Measurements from ENCODE around the gene XPNPEP3.

The XPNPEP3 gene

DNA sequence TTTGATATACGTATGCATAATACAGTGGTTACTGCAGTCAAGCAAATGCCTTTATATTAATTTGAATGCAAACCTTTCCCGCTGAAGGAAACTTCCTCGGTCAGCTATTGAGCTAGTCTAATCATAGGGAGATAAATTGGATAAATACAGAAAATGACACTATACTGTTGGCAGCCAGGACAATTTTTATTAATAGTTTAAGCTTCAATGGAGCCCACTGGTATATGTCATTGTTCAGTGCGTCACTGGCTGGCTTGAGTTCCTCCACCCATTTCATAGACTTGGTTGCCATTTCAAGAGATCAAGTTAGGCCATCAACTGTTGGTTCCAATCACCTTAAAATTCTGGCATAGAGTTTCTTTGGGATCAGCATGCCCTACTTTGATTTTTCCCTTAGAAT lies 37.5 kb downstream of the XPNPEP3 start:
- Histone ChIP-seq H3K27me3 (ENCODE audit: insufficient read depth, low read depth) (no peaks in the 10 kb centered on the region), H3K27ac (no peak overlapping the region), H3K9ac (no peak overlapping the region), H3K79me2 (ENCODE audit: insufficient read depth, low read depth) (no peaks in the 10 kb centered on the region), H3K4me2 (no peak overlapping the region), H3K4me3 (IDR thresholded peaks at IDR 0.05; ENCODE audit: insufficient read depth, low read depth, low read length) (no peak overlapping the region), H3K4me1 (ENCODE audit: low read depth, poor library complexity, severe bottlenecking) (peaks cover 11% of the 10 kb centered on the region), H2AFZ (ENCODE audit: low read depth) (no peak overlapping the region), H3K36me3 (ENCODE audit: insufficient read depth) (no peaks in the 10 kb centered on the region), H4K20me1 (ENCODE audit: insufficient read depth) (no peaks in the 10 kb centered on the region)
- TF ChIP-seq, protein P1, sequence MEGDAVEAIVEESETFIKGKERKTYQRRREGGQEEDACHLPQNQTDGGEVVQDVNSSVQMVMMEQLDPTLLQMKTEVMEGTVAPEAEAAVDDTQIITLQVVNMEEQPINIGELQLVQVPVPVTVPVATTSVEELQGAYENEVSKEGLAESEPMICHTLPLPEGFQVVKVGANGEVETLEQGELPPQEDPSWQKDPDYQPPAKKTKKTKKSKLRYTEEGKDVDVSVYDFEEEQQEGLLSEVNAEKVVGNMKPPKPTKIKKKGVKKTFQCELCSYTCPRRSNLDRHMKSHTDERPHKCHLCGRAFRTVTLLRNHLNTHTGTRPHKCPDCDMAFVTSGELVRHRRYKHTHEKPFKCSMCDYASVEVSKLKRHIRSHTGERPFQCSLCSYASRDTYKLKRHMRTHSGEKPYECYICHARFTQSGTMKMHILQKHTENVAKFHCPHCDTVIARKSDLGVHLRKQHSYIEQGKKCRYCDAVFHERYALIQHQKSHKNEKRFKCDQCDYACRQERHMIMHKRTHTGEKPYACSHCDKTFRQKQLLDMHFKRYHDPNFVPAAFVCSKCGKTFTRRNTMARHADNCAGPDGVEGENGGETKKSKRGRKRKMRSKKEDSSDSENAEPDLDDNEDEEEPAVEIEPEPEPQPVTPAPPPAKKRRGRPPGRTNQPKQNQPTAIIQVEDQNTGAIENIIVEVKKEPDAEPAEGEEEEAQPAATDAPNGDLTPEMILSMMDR (conservative IDR thresholded peaks at IDR 0.05; ENCODE audit: low read depth, low read length) = no peak

DNA sequence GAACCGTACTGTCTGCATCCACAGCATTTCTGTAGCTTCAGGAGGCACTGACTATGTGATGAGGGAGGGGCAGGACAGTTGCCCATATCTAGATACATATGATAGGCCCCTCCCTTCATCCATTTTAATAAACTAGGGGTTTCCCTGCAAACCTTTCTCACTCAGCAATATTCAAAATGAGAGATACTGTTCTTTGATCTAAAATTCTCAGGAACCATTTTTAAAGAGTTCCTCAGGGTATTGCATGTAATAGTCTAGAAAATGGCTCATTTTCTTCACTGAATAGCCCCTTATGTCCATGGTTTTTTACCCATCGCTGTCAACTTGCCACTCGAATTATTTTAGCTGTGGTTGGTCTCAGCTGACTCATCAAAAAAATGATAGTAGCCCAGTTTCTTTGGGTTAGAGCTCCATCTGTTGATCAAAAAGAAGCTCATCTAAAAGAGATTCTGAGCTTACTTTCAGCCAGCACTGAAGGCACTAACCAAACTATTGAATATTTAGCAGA lies 42.0 kb downstream of the XPNPEP3 start:
- peak overlapping the region; percentile 75 for H3K4me2 ChIP-seq
- peak overlapping the region; percentile 30; the same call in 1 of the 2 replicates for H3K27ac ChIP-seq
- H3K79me2 ChIP-seq (ENCODE audit: insufficient read depth, low read depth) = no peaks in the 10 kb centered on the region
- no peak overlapping the region for H3K4me3 ChIP-seq (IDR thresholded peaks at IDR 0.05; ENCODE audit: insufficient read depth, low read depth, low read length)
- H3K4me1 ChIP-seq (ENCODE audit: low read depth, poor library complexity, severe bottlenecking) = peaks cover 12% of the 10 kb centered on the region
- H4K20me1 ChIP-seq (ENCODE audit: insufficient read depth) = no peaks in the 10 kb centered on the region
- H3K36me3 ChIP-seq (ENCODE audit: insufficient read depth) = no peaks in the 10 kb centered on the region
- TF ChIP-seq, protein P1 (conservative IDR thresholded peaks at IDR 0.05; ENCODE audit: low read depth, low read length) = peak; percentile 65
- peak overlapping the region; percentile 17; the same call in 1 of the 2 replicates for H3K9ac ChIP-seq
- H3K27me3 ChIP-seq (ENCODE audit: insufficient read depth, low read depth) = no peaks in the 10 kb centered on the region
- H2AFZ ChIP-seq (ENCODE audit: low read depth) = peak overlapping the region; percentile 37; the same call in 1 of the 2 replicates

DNA sequence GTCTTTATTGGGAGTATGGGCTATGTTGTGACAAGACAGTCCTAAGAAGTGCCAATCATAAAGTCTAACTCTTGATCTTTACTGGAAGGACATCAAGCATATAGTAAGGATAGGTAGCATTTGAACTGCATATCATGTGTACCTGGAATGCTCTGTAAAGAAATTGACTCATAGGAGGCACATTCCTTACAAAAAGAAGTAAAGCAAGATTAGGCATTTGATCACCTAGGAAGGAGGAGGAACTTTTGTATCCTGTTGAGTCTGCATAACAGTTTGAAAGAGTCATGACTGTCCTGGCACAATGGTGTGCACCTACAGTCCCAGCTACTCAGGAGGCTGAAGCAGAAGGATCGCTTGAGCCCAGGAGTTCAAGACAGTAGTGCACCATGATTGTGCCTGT lies 47.2 kb downstream of the XPNPEP3 start:
- no peaks in the 10 kb centered on the region for H3K27me3 ChIP-seq (ENCODE audit: insufficient read depth, low read depth)
- H3K9ac ChIP-seq = no peak overlapping the region
- H3K27ac ChIP-seq = no peak overlapping the region
- TF ChIP-seq, protein P1 (conservative IDR thresholded peaks at IDR 0.05; ENCODE audit: low read depth, low read length) = no peak
- H3K36me3 ChIP-seq (ENCODE audit: insufficient read depth) = no peaks in the 10 kb centered on the region
- no peak overlapping the region for H3K4me2 ChIP-seq
- H3K4me3 ChIP-seq (IDR thresholded peaks at IDR 0.05; ENCODE audit: insufficient read depth, low read depth, low read length) = no peak overlapping the region
- peaks cover 4% of the 10 kb centered on the region for H3K4me1 ChIP-seq (ENCODE audit: low read depth, poor library complexity, severe bottlenecking)
- H2AFZ ChIP-seq (ENCODE audit: low read depth) = no peak overlapping the region
- no peaks in the 10 kb centered on the region for H4K20me1 ChIP-seq (ENCODE audit: insufficient read depth)
- no peaks in the 10 kb centered on the region for H3K79me2 ChIP-seq (ENCODE audit: insufficient read depth, low read depth)

DNA sequence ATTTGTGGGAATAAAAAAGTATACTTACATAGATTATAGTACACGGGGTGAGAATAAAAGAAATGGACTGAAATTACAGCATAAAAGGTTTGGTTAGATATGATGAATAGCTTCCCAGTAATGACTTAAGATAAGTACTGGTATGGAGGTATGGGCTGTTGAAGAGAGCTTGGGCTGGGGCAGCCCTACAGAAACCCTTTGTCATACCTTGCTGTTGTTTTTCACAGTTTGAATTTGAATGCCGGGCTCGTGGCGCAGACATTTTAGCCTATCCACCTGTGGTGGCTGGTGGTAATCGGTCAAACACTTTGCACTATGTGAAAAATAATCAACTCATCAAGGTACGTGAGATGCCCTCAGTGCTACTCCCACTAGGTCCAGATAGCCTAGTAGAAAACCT lies 51.9 kb downstream of the XPNPEP3 start:
- TF ChIP-seq, protein P1 (conservative IDR thresholded peaks at IDR 0.05; ENCODE audit: low read depth, low read length) = no peak
- Histone ChIP-seq H3K36me3 (ENCODE audit: insufficient read depth) (no peaks in the 10 kb centered on the region), H2AFZ (ENCODE audit: low read depth) (no peak overlapping the region), H3K4me3 (IDR thresholded peaks at IDR 0.05; ENCODE audit: insufficient read depth, low read depth, low read length) (no peak overlapping the region), H3K4me2 (no peak overlapping the region), H3K4me1 (ENCODE audit: low read depth, poor library complexity, severe bottlenecking) (no peaks in the 10 kb centered on the region), H3K9ac (no peak overlapping the region), H3K27me3 (ENCODE audit: insufficient read depth, low read depth) (no peaks in the 10 kb centered on the region), H4K20me1 (ENCODE audit: insufficient read depth) (no peaks in the 10 kb centered on the region), H3K27ac (no peak overlapping the region), H3K79me2 (ENCODE audit: insufficient read depth, low read depth) (no peaks in the 10 kb centered on the region)

All from KMS-11 (cell line).